GM18505 (cell line): Measurements from ENCODE around the gene CHSY1.

Experiments used
- ATAC-seq: cut with Tn5 transposase; IDR thresholded peaks from one replicate; pipeline ENCODE4 v1.9.1; 2021; ENCODE audit not compliant: unreplicated experiment
- POLR2A ChIP-seq: IDR thresholded peaks from 4 replicates; pipeline ENCODE4 v1.6.1; 2011; ENCODE audit warnings: borderline replicate concordance; ENCODE audit not compliant: insufficient read depth, insufficient read length; ENCODE audit errors: extremely low read depth

CHSY1 gene

GRCh38 chr15:101153801-101154656 lies 97.8 kb downstream of the CHSY1 start:
- no peak for TF ChIP-seq POLR2A
- ATAC-seq = no peak

- no peak for TF ChIP-seq POLR2A
- ATAC-seq = no peak
Observed at GRCh38 chr15:101152914-101153313, 98.9 kb downstream of the CHSY1 start.

GRCh38 chr15:101151288-101151687 lies 100.6 kb downstream of the CHSY1 start:
- no peak for TF ChIP-seq POLR2A
- ATAC-seq = no peak

GRCh38 chr15:101150723-101151040 lies 101.2 kb downstream of the CHSY1 start:
- TF ChIP-seq POLR2A = no peak
- ATAC-seq = no peak

GRCh38 chr15:101149864-101150722 lies 101.8 kb downstream of the CHSY1 start:
- ATAC-seq = no peak

GRCh38 chr15:101148881-101149664 lies 102.8 kb downstream of the CHSY1 start:
- ATAC-seq = no peak
- TF ChIP-seq POLR2A = no peak

More at GRCh38 chr15:101149864-101150722, 101.8 kb downstream of the CHSY1 start:
- TF ChIP-seq POLR2A = no peak

- ATAC-seq = no peak
- TF ChIP-seq POLR2A = no peak
Observed at GRCh38 chr15:101148166-101148880, 103.5 kb downstream of the CHSY1 start.

GRCh38 chr15:101147181-101147580 lies 104.7 kb downstream of the CHSY1 start:
- ATAC-seq = no peak

GRCh38 chr15:101146118-101146702 lies 105.6 kb downstream of the CHSY1 start:
- no peak for TF ChIP-seq POLR2A
- no peak for ATAC-seq

More at GRCh38 chr15:101147181-101147580, 104.7 kb downstream of the CHSY1 start:
- TF ChIP-seq POLR2A = no peak

- no peak for ATAC-seq
Observed at GRCh38 chr15:101145362-101145761, 106.5 kb downstream of the CHSY1 start.

GRCh38 chr15:101143321-101143720 lies 108.5 kb downstream of the CHSY1 start:
- ATAC-seq = no peak
- TF ChIP-seq POLR2A = no peak

More at GRCh38 chr15:101145362-101145761, 106.5 kb downstream of the CHSY1 start:
- TF ChIP-seq POLR2A = no peak

GRCh38 chr15:101142711-101143110 lies 109.1 kb downstream of the CHSY1 start:
- TF ChIP-seq POLR2A = no peak
- ATAC-seq = no peak
